K562 (cell line): ENCODE measurements around the gene PARS2. TPM values are rescaled to one million over a fixed set of nuclear protein-coding genes. Genes with fewer than 3 reads are reported as not detected.

ENCODE experiments used
- ATAC-seq: fragments of 200-7000 bp; cut with Tn5 transposase; 3 replicates; pipeline ENCODE4 v1.9.1; 2020; ENCODE audit warnings: moderate library complexity
- BruUV-seq: library from RNA; stranded (reverse); fragments of 400-500 nt; replicated peaks from 2 replicates; lab custom pipeline; 2021; lab: Mats Ljungman, UMichigan
- CTCF ChIA-PET: fragments of 300-600 bp; formaldehyde crosslinking; extraction: SDS; loops from one replicate; lab custom pipeline; 2021; ENCODE audit warnings: low intra/inter-chr PET ratio; lab: Yijun Ruan, JAX
- POLR2A ChIA-PET: fragments of 300-600, 350-650 bp; sonication (Branson Sonifier 250); formaldehyde crosslinking; extraction: SDS; loops from one replicate; lab custom pipeline; 2021; ENCODE audit warnings: antibody characterized with exemption, inconsistent platforms; lab: Yijun Ruan, JAX
- DNase-seq, 4 experiments: peaks; one replicate each; pipeline versions ENCODE4 v3.0.0 to v3.0.0-alpha.2; 2011 to 2018; ENCODE audit warnings: low spot score in 3 of 4, mixed read lengths in 3 of 4; ENCODE audit errors: extremely low read depth in 1 of 4
- FAIRE-seq: peaks from 2 replicates; lab custom pipeline; 2011; peaks lifted over from hg19 to GRCh38; lab: Jason Lieb, UNC
- H2AFZ ChIP-seq: 2 replicates; pipeline ENCODE4 v1.6.0; 2011; ENCODE audit warnings: low read depth, low read length, control low read depth, inconsistent platforms
- H3K27ac ChIP-seq: fragments of 200-600 bp; 3 replicates; pipeline ENCODE4 v1.8.0; 2011; ENCODE audit warnings: low read depth, mild to moderate bottlenecking, control low read depth, inconsistent platforms, low read length, moderate library complexity, mixed read lengths; ENCODE audit errors: extremely low read depth
- H3K27me3 ChIP-seq, 2 experiments: fragments of 300-600 bp in 1 of 2; 2 replicates in 1 of 2; 3 replicates in 1 of 2; pipeline versions ENCODE4 v1.6.0 to v1.8.0; 2011; ENCODE audit warnings: inconsistent platforms in 2 of 2, low read length in 2 of 2, mild to moderate bottlenecking in 1 of 2, mixed read lengths in 1 of 2, moderate library complexity in 1 of 2; ENCODE audit not compliant: control insufficient read depth in 2 of 2, insufficient read depth in 2 of 2
- H3K36me3 ChIP-seq: fragments of 300-600 bp; 3 replicates; pipeline ENCODE4 v1.8.0; 2011; ENCODE audit warnings: mild to moderate bottlenecking, low read length, inconsistent platforms; ENCODE audit not compliant: control insufficient read depth, insufficient read depth
- H3K4me1 ChIP-seq, 2 experiments: fragments of 200-600 bp in 1 of 2; replicated peaks in 1 of 2; 2 replicates in 1 of 2; 3 replicates in 1 of 2; pipeline versions ENCODE4 v1.5.1 to v1.8.0; 2011; ENCODE audit warnings: inconsistent platforms in 2 of 2, low read length in 2 of 2, mild to moderate bottlenecking in 1 of 2, mixed read lengths in 1 of 2, moderate library complexity in 1 of 2; ENCODE audit not compliant: control insufficient read depth in 2 of 2, insufficient read depth in 2 of 2
- H3K4me2 ChIP-seq: 2 replicates; pipeline ENCODE4 v1.6.1; 2011; ENCODE audit warnings: low read length, control low read depth, inconsistent platforms, mixed read lengths; ENCODE audit not compliant: insufficient read depth
- H3K4me3 ChIP-seq: fragments of 200-600 bp; sonication (generic), shearing (Covaris generic); 2 replicates; pipeline ENCODE4 v1.5.1; 2016; ENCODE audit warnings: control low read depth, inconsistent platforms
- H3K79me2 ChIP-seq: fragments of 200-600 bp; 3 replicates; pipeline ENCODE4 v1.8.0; 2011; ENCODE audit warnings: low read length, inconsistent platforms; ENCODE audit not compliant: control insufficient read depth, insufficient read depth
- H3K9ac ChIP-seq, 2 experiments: 2 replicates each; pipeline versions ENCODE4 v1.6.0 to v1.6.1; 2011; ENCODE audit warnings: low read depth in 2 of 2, low read length in 2 of 2, control low read depth in 1 of 2, inconsistent platforms in 1 of 2, mild to moderate bottlenecking in 1 of 2, mixed read lengths in 1 of 2; ENCODE audit not compliant: insufficient read depth in 1 of 2
- H3K9me1 ChIP-seq: one replicate; pipeline ENCODE4 v1.6.0; 2011; ENCODE audit warnings: inconsistent platforms, mild to moderate bottlenecking, low read length, moderate library complexity; ENCODE audit not compliant: control insufficient read depth, insufficient read depth
- H3K9me3 ChIP-seq: replicated peaks from 2 replicates; pipeline ENCODE4 v1.5.1; 2011; ENCODE audit warnings: low read depth, low read length, inconsistent platforms; ENCODE audit not compliant: control insufficient read depth, insufficient read depth
- H4K20me1 ChIP-seq: replicated peaks from 2 replicates; pipeline ENCODE4 v1.6.1; 2011; ENCODE audit warnings: low read length, inconsistent platforms, mixed read lengths; ENCODE audit not compliant: control insufficient read depth, insufficient read depth
- ATF1 ChIP-seq, 2 experiments: fragments of 450-650 bp in 1 of 2; IDR thresholded peaks; 2 replicates each; pipeline ENCODE4 v1.6.1; 2016; ENCODE audit warnings: missing compliant biosample characterization in 1 of 2, missing genetic modification characterization in 1 of 2
- BRD9 ChIP-seq: fragments of 450-650 bp; IDR thresholded peaks from 2 replicates; pipeline ENCODE4 v1.6.1; 2018; ENCODE audit warnings: low read depth; ENCODE audit not compliant: partially characterized antibody
- FOXK2 ChIP-seq, 2 experiments: fragments of 450-650 bp; IDR thresholded peaks in 1 of 2; conservative IDR thresholded peaks in 1 of 2; 2 replicates each; pipeline ENCODE4 v1.6.1; 2016; ENCODE audit warnings: low read depth in 2 of 2, mild to moderate bottlenecking in 1 of 2
- GTF2E2 ChIP-seq: fragments of 200-800 bp; sonication (Bioruptor generic); IDR thresholded peaks from 2 replicates; pipeline ENCODE4 v1.6.1; 2016; ENCODE audit warnings: missing genetic modification characterization, missing compliant biosample characterization
- MBD1 ChIP-seq: fragments of 250-450 bp; sonication (Bioruptor Pico); IDR thresholded peaks from 2 replicates; pipeline ENCODE4 v1.8.0; 2022; ENCODE audit warnings: inconsistent platforms
- NFIX ChIP-seq: fragments of 250-450 bp; sonication (Bioruptor Pico); IDR thresholded peaks from 2 replicates; pipeline ENCODE4 v1.4.0; 2020; ENCODE audit warnings: low read depth, mild to moderate bottlenecking, moderate library complexity
- PBX2 ChIP-seq, 2 experiments: IDR thresholded peaks in 1 of 2; conservative IDR thresholded peaks in 1 of 2; 2 replicates each; pipeline ENCODE4 v1.6.1; 2016; ENCODE audit warnings: low read depth in 2 of 2, mild to moderate bottlenecking in 1 of 2, missing compliant biosample characterization in 1 of 2, missing genetic modification characterization in 1 of 2, moderate library complexity in 1 of 2
- PHF20 ChIP-seq: fragments of 450-650 bp; IDR thresholded peaks from 2 replicates; pipeline ENCODE4 v1.6.1; 2018; ENCODE audit not compliant: partially characterized antibody
- RBM25 ChIP-seq: fragments of 200-400 bp; formaldehyde crosslinking; IDR thresholded peaks from 2 replicates; pipeline ENCODE4 v1.6.1; 2018; ENCODE audit warnings: low read length, low read depth, moderate library complexity; ENCODE audit not compliant: severe bottlenecking
- VEZF1 ChIP-seq: fragments of 200-800 bp; sonication (Bioruptor generic); IDR thresholded peaks from 2 replicates; pipeline ENCODE4 v1.6.1; 2017; ENCODE audit warnings: missing genetic modification characterization, missing compliant biosample characterization
- ZBTB49 ChIP-seq: sonication (generic); formaldehyde crosslinking; IDR thresholded peaks from 2 replicates; pipeline ENCODE4 v1.8.0; 2022; ENCODE audit warnings: missing genetic modification reagents, mild to moderate bottlenecking, borderline replicate concordance
- ZKSCAN3 ChIP-seq: fragments of 250-450 bp; sonication (Bioruptor Pico); IDR thresholded peaks from 2 replicates; pipeline ENCODE4 v1.4.0; 2020
- ZNF134 ChIP-seq: fragments of 250-450 bp; sonication (Bioruptor Pico); conservative IDR thresholded peaks from 2 replicates; pipeline ENCODE4 v1.4.0; 2020
- ZNF175 ChIP-seq: fragments of 200-800 bp; sonication (Bioruptor generic); IDR thresholded peaks from 2 replicates; pipeline ENCODE4 v1.6.1; 2016; ENCODE audit warnings: low read depth, mild to moderate bottlenecking, missing genetic modification characterization, missing compliant biosample characterization
- WGBS: fragments of 100-300 bp; shearing (Covaris generic); methylation state at CpG from one replicate; pipeline ENCODE4 v1.1.6; 2016; ENCODE audit warnings: low coverage, mixed read lengths; ENCODE audit not compliant: insufficient coverage; ENCODE audit errors: missing lambda C conversion rate; 5-methylcytosine and 5-hydroxymethylcytosine counted together
- in situ Hi-C: fragments of 300-500 bp; cut with MboI; formaldehyde crosslinking; loops from 4 replicates; pipeline ENCODE4 v1.15.0; 2018; ENCODE audit warnings: inconsistent platforms, mixed read lengths
- intact Hi-C: fragments of 100-400 bp; cut with micrococcal nuclease; formaldehyde crosslinking; loops from 2 replicates; pipeline ENCODE4 v1.14.2; 2022
- polyA plus RNA-seq, 8 experiments: library from polyadenylated mRNA; depleted of rRNA in 4 of 8; stranded (reverse) in 5 of 8; unstranded in 3 of 8; fragments of >200 nt; fragmentation: Nextera tagmentation in 2 of 8; fragmentation: Illumina TruSeq in 1 of 8; extraction: Ambion mirVana in 2 of 8; extraction: Trizol in 1 of 8; gene quantifications; 2 replicates each; pipeline versions ENCODE4 v1.2.1 to v1.2.3, GENCODE V29; 2011 to 2014; ENCODE audit warnings: inconsistent platforms in 1 of 8, missing spikeins in 1 of 8
- total RNA-seq, 7 experiments: library from RNA; depleted of rRNA in 6 of 7; stranded (reverse); fragments of >200 nt in 6 of 7; fragmentation: Illumina TruSeq in 2 of 7; extraction: Trizol in 2 of 7; gene quantifications; 2 replicates each; pipeline versions ENCODE4 v1.2.1 to v1.2.3, GENCODE V29; 2011 to 2021; ENCODE audit warnings: low replicate concordance in 1 of 7

PARS2 gene
- total and polyA plus RNA-seq, 9 of the 15 experiments (the other 6 are each of a cell fraction or from before 2014, with no cell fraction given), result 6.3 to 12.4 (median 7.9) TPM

- H3K4me1 ChIP-seq, result peaks cover 0 to 5% of the 10 kb centered on the region in 2 experiments; a peak in 2 of 5 replicates
- H3K27ac ChIP-seq, result no peak overlapping the region
- intact Hi-C loops, result no loop called here
- H4K20me1 ChIP-seq, result no peaks in the 10 kb centered on the region
- WGBS, result 17% methylated on average over 2 of the region's 2 CpGs
- H2AFZ ChIP-seq, result no peak overlapping the region
- FAIRE-seq (no peak), DNase-seq (no peak), ATAC-seq (no peak)
- ChIA-PET POLR2A (no interaction called here), CTCF (no interaction called here)
- no peaks in the 10 kb centered on the region for H3K9me1 ChIP-seq
- peaks cover 5 to 8% of the 10 kb centered on the region in 2 experiments; a peak in 3 of 5 replicates for H3K27me3 ChIP-seq
- no peaks in the 10 kb centered on the region for H3K79me2 ChIP-seq
- no peak overlapping the region for H3K4me3 ChIP-seq
- in situ Hi-C loops, result no loop called here
- H3K36me3 ChIP-seq, result no peaks in the 10 kb centered on the region
- no TSS peak for BruUV-seq
- H3K9ac ChIP-seq, result no peak overlapping the region
- H3K9me3 ChIP-seq, result no peaks in the 10 kb centered on the region; the same call in 1 of the 2 replicates
- no peak overlapping the region for H3K4me2 ChIP-seq
- TF ChIP-seq ZKSCAN3 (no peak), PBX2 (CRISPR knock-in tag; IDR thresholded peaks at IDR 0.05; ENCODE audit: low read depth) (no peak), PBX2 (tag; conservative IDR thresholded peaks at IDR 0.05; ENCODE audit: low read depth) (no peak), VEZF1 (CRISPR knock-in tag) (no peak), BRD9 (no peak), FOXK2 (conservative IDR thresholded peaks at IDR 0.05 in 1 of 2, IDR thresholded peaks at IDR 0.05 in 1 of 2; ENCODE audit: low read depth in 2 of 2) (no peak), ZNF134 (CRISPR knock-in tag) (peak; percentile 98), ATF1 (CRISPR knock-in tag; IDR thresholded peaks at IDR 0.05) (no peak), ATF1 (tag; IDR thresholded peaks at IDR 0.05) (no peak), GTF2E2 (tag) (no peak), MBD1 (CRISPR knock-in tag) (no peak), ZNF175 (CRISPR knock-in tag) (no peak), RBM25 (peak; percentile 45), PHF20 (no peak), NFIX (CRISPR knock-in tag) (no peak), ZBTB49 (CRISPR knock-in tag) (no peak)
Observed at GRCh38 chr1:54772951-54773350, 8.6 kb upstream of the PARS2 start.
